Parathyroid adenoma (tissue), 2 donors: ENCODE results near the gene ANP32E.

Experiments used
- H2AFZ ChIP-seq: fragments of 300-600 bp; sonication (generic); one replicate; pipeline ENCODE4 v1.7.0; 2017; ENCODE audit warnings: antibody characterized with exemption, mild to moderate bottlenecking
- H3K27ac ChIP-seq: fragments of 300-600 bp; sonication (generic); one replicate; pipeline ENCODE4 v1.7.0; 2017
- H3K27me3 ChIP-seq: fragments of 300-600 bp; sonication (generic); one replicate; pipeline ENCODE4 v1.7.0; 2017; ENCODE audit warnings: low read length; ENCODE audit not compliant: control insufficient read depth, insufficient read depth
- H3K36me3 ChIP-seq: fragments of 300-600 bp; sonication (generic); one replicate; pipeline ENCODE4 v1.7.0; 2017; ENCODE audit warnings: low read length; ENCODE audit not compliant: control insufficient read depth, insufficient read depth
- H3K4me1 ChIP-seq: fragments of 300-600 bp; sonication (generic); one replicate; pipeline ENCODE4 v1.7.0; 2017; ENCODE audit warnings: control low read depth
- H3K4me2 ChIP-seq: fragments of 300-600 bp; sonication (generic); one replicate; pipeline ENCODE4 v1.7.0; 2017; ENCODE audit warnings: low read length
- H3K4me3 ChIP-seq: fragments of 300-600 bp; sonication (generic); one replicate; pipeline ENCODE4 v1.7.0; 2017; ENCODE audit warnings: low read depth, low read length
- H3K79me2 ChIP-seq: fragments of 300-600 bp; sonication (generic); one replicate; pipeline ENCODE4 v1.7.0; 2017; ENCODE audit warnings: control low read depth
- H3K9ac ChIP-seq: fragments of 300-600 bp; sonication (generic); one replicate; pipeline ENCODE4 v1.7.0; 2017; ENCODE audit warnings: mild to moderate bottlenecking
- H3K9me3 ChIP-seq: fragments of 300-600 bp; sonication (generic); one replicate; pipeline ENCODE4 v1.7.0; 2017; ENCODE audit warnings: low read length; ENCODE audit not compliant: control insufficient read depth
- TF ChIP-seq, protein P1 (sequence below): fragments of 300-600 bp; sonication (generic); IDR thresholded peaks from one replicate; pipeline ENCODE4 v1.7.0; 2017; ENCODE audit warnings: antibody characterized with exemption, mild to moderate bottlenecking
- donor health status: primary hyperparathyroidism.

Gene ANP32E

GRCh38 chr1:150257624-150258585 lies 22.0 kb upstream of the ANP32E start, which contains the start of gene CA14:
TSS of gene CA14 (plus strand) at chr1:150257774. CDS start at chr1:150258129, 355 bp downstream.
- Histone ChIP-seq H3K4me2 (peak within 1 kb of the TSS; percentile 72), H3K9me3 (no peaks in the 10 kb centered on the region), H3K36me3 (no peaks in the 10 kb centered on the region), H3K9ac (no peak within 1 kb of the TSS), H3K4me3 (no peak within 1 kb of the TSS), H3K4me1 (peaks cover 6% of the 10 kb centered on the region), H3K27me3 (no peaks in the 10 kb centered on the region), H3K27ac (peak within 1 kb of the TSS; percentile 75), H3K79me2 (no peaks in the 10 kb centered on the region), H2AFZ (peak within 1 kb of the TSS; percentile 76)
- TF ChIP-seq, protein P1, sequence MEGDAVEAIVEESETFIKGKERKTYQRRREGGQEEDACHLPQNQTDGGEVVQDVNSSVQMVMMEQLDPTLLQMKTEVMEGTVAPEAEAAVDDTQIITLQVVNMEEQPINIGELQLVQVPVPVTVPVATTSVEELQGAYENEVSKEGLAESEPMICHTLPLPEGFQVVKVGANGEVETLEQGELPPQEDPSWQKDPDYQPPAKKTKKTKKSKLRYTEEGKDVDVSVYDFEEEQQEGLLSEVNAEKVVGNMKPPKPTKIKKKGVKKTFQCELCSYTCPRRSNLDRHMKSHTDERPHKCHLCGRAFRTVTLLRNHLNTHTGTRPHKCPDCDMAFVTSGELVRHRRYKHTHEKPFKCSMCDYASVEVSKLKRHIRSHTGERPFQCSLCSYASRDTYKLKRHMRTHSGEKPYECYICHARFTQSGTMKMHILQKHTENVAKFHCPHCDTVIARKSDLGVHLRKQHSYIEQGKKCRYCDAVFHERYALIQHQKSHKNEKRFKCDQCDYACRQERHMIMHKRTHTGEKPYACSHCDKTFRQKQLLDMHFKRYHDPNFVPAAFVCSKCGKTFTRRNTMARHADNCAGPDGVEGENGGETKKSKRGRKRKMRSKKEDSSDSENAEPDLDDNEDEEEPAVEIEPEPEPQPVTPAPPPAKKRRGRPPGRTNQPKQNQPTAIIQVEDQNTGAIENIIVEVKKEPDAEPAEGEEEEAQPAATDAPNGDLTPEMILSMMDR: no peak

DNA sequence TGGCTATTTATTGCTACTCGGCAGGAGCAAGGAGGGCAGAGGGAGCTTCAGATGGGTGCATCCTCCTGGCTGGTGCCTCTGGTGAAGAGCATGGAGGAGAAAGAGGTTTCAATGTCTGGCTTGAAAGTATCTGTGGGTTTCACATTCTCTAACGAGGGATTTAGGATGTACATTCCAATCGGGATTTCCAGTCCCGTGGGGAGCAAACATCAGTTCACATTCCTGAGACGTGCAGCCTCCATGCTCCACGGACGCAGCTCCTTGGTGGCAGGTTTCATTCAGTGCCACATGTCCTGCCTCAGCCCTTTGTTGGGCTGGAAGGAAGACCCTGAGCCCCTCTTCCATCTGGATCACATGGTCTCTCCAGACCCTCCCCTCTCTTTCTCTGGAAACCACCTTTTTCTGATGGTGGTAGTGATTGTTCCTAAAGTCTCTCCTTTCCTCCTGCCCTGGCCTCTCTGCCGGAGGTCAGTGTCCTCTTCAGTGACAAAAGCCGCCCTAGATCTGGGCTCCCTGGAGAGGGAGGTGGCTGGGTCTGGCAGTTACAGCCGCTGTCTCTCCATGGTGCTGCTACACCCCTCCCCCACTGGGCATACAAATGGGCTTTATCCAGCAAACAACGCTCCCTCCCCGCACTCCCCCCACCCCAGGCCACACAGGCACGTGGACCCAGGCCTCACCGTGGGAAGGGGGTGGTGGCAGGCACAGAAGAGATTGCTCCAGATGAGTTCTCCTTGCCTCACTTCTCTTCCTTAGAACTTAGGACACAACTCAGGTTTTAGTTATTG lies 20.8 kb upstream of the ANP32E start:
- Histone ChIP-seq H2AFZ (peak overlapping the region; percentile 76), H3K27me3 (no peaks in the 10 kb centered on the region), H3K9me3 (no peaks in the 10 kb centered on the region), H3K36me3 (no peaks in the 10 kb centered on the region), H3K9ac (no peak overlapping the region), H3K79me2 (no peaks in the 10 kb centered on the region), H3K27ac (peak overlapping the region; percentile 66), H3K4me3 (peak overlapping the region; percentile 52), H3K4me2 (peak overlapping the region; percentile 72), H3K4me1 (peaks cover 6% of the 10 kb centered on the region)
- TF ChIP-seq, protein P1: no peak

- Histone ChIP-seq H3K9ac (no peak overlapping the region), H3K4me2 (peak overlapping the region; percentile 72), H3K27ac (peak overlapping the region; percentile 66), H3K4me1 (peaks cover 6% of the 10 kb centered on the region), H3K4me3 (peak overlapping the region; percentile 52), H3K36me3 (no peaks in the 10 kb centered on the region), H3K27me3 (no peaks in the 10 kb centered on the region), H3K79me2 (no peaks in the 10 kb centered on the region), H3K9me3 (no peaks in the 10 kb centered on the region), H2AFZ (peak overlapping the region; percentile 76)
- TF ChIP-seq, protein P1: no peak
Observed at GRCh38 chr1:150256198-150256553, 20.3 kb upstream of the ANP32E start.

GRCh38 chr1:150249936-150250335 lies 14.0 kb upstream of the ANP32E start:
- H3K4me1 ChIP-seq: no peaks in the 10 kb centered on the region
- no peak overlapping the region for H3K4me3 ChIP-seq
- H3K9me3 ChIP-seq: no peaks in the 10 kb centered on the region
- H3K27me3 ChIP-seq: no peaks in the 10 kb centered on the region
- no peak overlapping the region for H3K27ac ChIP-seq
- H2AFZ ChIP-seq: no peak overlapping the region
- no peak overlapping the region for H3K9ac ChIP-seq
- TF ChIP-seq, protein P1: no peak
- no peaks in the 10 kb centered on the region for H3K36me3 ChIP-seq
- no peak overlapping the region for H3K4me2 ChIP-seq
- H3K79me2 ChIP-seq: no peaks in the 10 kb centered on the region
